ENCODE results near the gene TXK. TPM values are rescaled to one million over a fixed set of nuclear protein-coding genes. Genes with fewer than 3 reads are reported as not detected.

TXK gene
- polyA plus RNA-seq, 1 of the 3 experiments (the other 2 are of a cell fraction) = 0.61 TPM

DNA sequence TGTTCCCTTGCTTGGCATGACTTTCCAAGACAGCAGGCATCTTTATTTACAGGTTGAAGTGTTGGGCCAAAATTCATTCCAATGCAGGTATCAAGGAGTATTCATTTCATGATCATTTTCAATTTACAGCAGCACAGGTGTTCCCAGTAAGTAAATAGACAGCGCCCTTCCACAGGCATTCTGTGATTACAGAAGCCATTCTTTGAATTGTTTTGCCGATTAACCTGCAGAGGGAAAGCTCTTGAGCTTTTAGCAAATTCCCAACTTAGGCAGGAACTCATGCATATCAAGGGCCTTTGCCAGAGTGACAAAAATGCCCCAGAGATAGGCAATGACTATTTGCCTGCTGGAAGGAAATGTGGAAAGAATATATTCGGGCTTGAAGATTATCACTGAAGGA is 6.8 kb downstream of the TXK start:
- Histone ChIP-seq H2AFZ (ENCODE audit: low read depth) (peak overlapping the region; percentile 12; the same call in 1 of the 2 replicates), H3K4me3 (ENCODE audit: low read depth in 2 of 2, low read length in 1 of 2) (peak overlapping the region in 1 of 2 experiments; percentile 35; a peak in 2 of 4 replicates), H3K36me3 (replicated peaks in 1 of 2; ENCODE audit: control insufficient read depth in 1 of 2, insufficient read depth in 2 of 2, low read length in 1 of 2) (no peaks in the 10 kb centered on the region), H3F3A (replicated peaks; ENCODE audit: insufficient read depth) (peaks cover 20% of the 10 kb centered on the region), H3K79me2 (ENCODE audit: insufficient read depth) (no peaks in the 10 kb centered on the region), H3K4me2 (peak overlapping the region; percentile 46), H3K9me2 (no peaks in the 10 kb centered on the region), H3K9ac (peak overlapping the region; percentile 23; the same call in 1 of the 2 replicates), H3K9me3 (no peaks in the 10 kb centered on the region), H4K20me1 (ENCODE audit: insufficient read depth) (no peaks in the 10 kb centered on the region), H3K27me3 (ENCODE audit: insufficient read depth) (no peaks in the 10 kb centered on the region), H3K4me1 (ENCODE audit: control insufficient read depth in 1 of 2, insufficient read depth in 2 of 2, low read depth in 1 of 2, low read length in 1 of 2) (peaks cover 0 to 19% of the 10 kb centered on the region in 2 experiments; a peak in 2 of 4 replicates), H3K27ac (ENCODE audit: low read depth in 2 of 2, low read length in 1 of 2) (peak overlapping the region; percentile 47 to 75; a peak in 3 of 4 replicates)
- ChIA-PET CTCF (interaction anchor here (1.3 to 1.6 kb wide), 3 partner anchors 13 to 419 kb away, joined by 4 to 5 read pairs (median 4); no protein-coding TSS in a partner anchor), POLR2A (no interaction called here)
- 86% methylated on average over 3 of the region's 3 CpGs for WGBS (ENCODE audit: low lambda C conversion rate)
- TF ChIP-seq RFX5 (IDR thresholded peaks at IDR 0.05; ENCODE audit: low read length) = no peak
- TF ChIP-seq EZH2phosphoT487 (IDR thresholded peaks at IDR 0.05; ENCODE audit: borderline replicate concordance, low read depth) = no peak
- TF ChIP-seq MXI1 (IDR thresholded peaks at IDR 0.05; ENCODE audit: low read depth, low read length) = no peak
- TF ChIP-seq, protein P1, sequence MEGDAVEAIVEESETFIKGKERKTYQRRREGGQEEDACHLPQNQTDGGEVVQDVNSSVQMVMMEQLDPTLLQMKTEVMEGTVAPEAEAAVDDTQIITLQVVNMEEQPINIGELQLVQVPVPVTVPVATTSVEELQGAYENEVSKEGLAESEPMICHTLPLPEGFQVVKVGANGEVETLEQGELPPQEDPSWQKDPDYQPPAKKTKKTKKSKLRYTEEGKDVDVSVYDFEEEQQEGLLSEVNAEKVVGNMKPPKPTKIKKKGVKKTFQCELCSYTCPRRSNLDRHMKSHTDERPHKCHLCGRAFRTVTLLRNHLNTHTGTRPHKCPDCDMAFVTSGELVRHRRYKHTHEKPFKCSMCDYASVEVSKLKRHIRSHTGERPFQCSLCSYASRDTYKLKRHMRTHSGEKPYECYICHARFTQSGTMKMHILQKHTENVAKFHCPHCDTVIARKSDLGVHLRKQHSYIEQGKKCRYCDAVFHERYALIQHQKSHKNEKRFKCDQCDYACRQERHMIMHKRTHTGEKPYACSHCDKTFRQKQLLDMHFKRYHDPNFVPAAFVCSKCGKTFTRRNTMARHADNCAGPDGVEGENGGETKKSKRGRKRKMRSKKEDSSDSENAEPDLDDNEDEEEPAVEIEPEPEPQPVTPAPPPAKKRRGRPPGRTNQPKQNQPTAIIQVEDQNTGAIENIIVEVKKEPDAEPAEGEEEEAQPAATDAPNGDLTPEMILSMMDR (IDR thresholded peaks at IDR 0.05) = no peak
- DNase-seq = no peak

DNA sequence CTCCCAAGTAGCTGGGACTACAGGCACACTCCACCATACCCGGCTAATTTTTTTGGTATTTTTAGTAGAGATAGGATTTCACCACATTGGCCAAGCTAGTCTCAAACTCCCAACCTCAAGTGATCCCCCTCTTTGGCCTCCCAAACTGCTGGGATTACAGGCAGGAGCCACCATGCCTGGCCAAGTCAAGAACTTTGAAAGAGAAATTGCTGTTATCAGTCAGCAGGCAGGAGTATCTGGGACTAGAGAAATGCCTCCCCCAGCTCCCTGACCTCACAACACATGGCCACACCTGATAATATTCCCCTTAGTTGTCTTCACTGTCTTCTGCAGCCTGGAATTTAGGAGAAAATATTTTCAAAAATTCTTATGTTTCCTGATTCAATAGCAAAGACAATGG is 7.4 kb downstream of the TXK start:
- H3F3A ChIP-seq (replicated peaks; ENCODE audit: insufficient read depth) = peaks cover 20% of the 10 kb centered on the region
- no peak overlapping the region for H3K4me2 ChIP-seq
- ChIA-PET POLR2A (no interaction called here), CTCF (no interaction called here)
- TF ChIP-seq ELF1 (IDR thresholded peaks at IDR 0.05) = no peak
- no peak for TF ChIP-seq EZH2phosphoT487 (IDR thresholded peaks at IDR 0.05; ENCODE audit: borderline replicate concordance, low read depth)
- no peak for TF ChIP-seq NFIC (IDR thresholded peaks at IDR 0.05; ENCODE audit: borderline replicate concordance)
- no peak for TF ChIP-seq TAF1 (IDR thresholded peaks at IDR 0.05; ENCODE audit: borderline replicate concordance, low read depth, low read length)
- TF ChIP-seq, protein P2, sequence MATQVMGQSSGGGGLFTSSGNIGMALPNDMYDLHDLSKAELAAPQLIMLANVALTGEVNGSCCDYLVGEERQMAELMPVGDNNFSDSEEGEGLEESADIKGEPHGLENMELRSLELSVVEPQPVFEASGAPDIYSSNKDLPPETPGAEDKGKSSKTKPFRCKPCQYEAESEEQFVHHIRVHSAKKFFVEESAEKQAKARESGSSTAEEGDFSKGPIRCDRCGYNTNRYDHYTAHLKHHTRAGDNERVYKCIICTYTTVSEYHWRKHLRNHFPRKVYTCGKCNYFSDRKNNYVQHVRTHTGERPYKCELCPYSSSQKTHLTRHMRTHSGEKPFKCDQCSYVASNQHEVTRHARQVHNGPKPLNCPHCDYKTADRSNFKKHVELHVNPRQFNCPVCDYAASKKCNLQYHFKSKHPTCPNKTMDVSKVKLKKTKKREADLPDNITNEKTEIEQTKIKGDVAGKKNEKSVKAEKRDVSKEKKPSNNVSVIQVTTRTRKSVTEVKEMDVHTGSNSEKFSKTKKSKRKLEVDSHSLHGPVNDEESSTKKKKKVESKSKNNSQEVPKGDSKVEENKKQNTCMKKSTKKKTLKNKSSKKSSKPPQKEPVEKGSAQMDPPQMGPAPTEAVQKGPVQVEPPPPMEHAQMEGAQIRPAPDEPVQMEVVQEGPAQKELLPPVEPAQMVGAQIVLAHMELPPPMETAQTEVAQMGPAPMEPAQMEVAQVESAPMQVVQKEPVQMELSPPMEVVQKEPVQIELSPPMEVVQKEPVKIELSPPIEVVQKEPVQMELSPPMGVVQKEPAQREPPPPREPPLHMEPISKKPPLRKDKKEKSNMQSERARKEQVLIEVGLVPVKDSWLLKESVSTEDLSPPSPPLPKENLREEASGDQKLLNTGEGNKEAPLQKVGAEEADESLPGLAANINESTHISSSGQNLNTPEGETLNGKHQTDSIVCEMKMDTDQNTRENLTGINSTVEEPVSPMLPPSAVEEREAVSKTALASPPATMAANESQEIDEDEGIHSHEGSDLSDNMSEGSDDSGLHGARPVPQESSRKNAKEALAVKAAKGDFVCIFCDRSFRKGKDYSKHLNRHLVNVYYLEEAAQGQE (IDR thresholded peaks at IDR 0.05; ENCODE audit: low read depth, low read length) = no peak
- TF ChIP-seq RCOR1 (IDR thresholded peaks at IDR 0.05; ENCODE audit: low read length) = no peak
- TF ChIP-seq EP300 (IDR thresholded peaks at IDR 0.05; ENCODE audit: borderline replicate concordance in 1 of 2, low read depth in 1 of 2, low read length in 1 of 2) = no peak
- TF ChIP-seq MAX (IDR thresholded peaks at IDR 0.05; ENCODE audit: low read depth) = no peak
- no peak for TF ChIP-seq GATA2 (CRISPR knock-in tag; IDR thresholded peaks at IDR 0.05)
- TF ChIP-seq PBX3 (IDR thresholded peaks at IDR 0.05) = no peak
- TF ChIP-seq SMC3 (IDR thresholded peaks at IDR 0.05; ENCODE audit: low read depth, low read length) = no peak
- no peaks in the 10 kb centered on the region for H3K9me2 ChIP-seq
- DNase-seq = no peak
- no peak overlapping the region for H2AFZ ChIP-seq (ENCODE audit: low read depth)
- 100% methylated on average over 1 of the region's 1 CpG for WGBS (ENCODE audit: low lambda C conversion rate)
- peaks cover 0 to 19% of the 10 kb centered on the region in 2 experiments; a peak in 2 of 4 replicates for H3K4me1 ChIP-seq (ENCODE audit: control insufficient read depth in 1 of 2, insufficient read depth in 2 of 2, low read depth in 1 of 2, low read length in 1 of 2)
- no peaks in the 10 kb centered on the region for H3K36me3 ChIP-seq (replicated peaks in 1 of 2; ENCODE audit: control insufficient read depth in 1 of 2, insufficient read depth in 2 of 2, low read length in 1 of 2)
- H3K27me3 ChIP-seq (ENCODE audit: insufficient read depth) = no peaks in the 10 kb centered on the region
- no peak overlapping the region for H3K9ac ChIP-seq
- no peak overlapping the region for H3K27ac ChIP-seq (ENCODE audit: low read depth in 2 of 2, low read length in 1 of 2)
- no peak overlapping the region for H3K4me3 ChIP-seq (ENCODE audit: low read depth in 2 of 2, low read length in 1 of 2)
- H3K9me3 ChIP-seq = no peaks in the 10 kb centered on the region
- no peaks in the 10 kb centered on the region for H3K79me2 ChIP-seq (ENCODE audit: insufficient read depth)
- H4K20me1 ChIP-seq (ENCODE audit: insufficient read depth) = no peaks in the 10 kb centered on the region
